H1 (cell line): ENCODE measurements around the gene ZAR1L. TPM values are rescaled to one million over a fixed set of nuclear protein-coding genes. Genes with fewer than 3 reads are reported as not detected.

Source experiments
- SRF ChIP-seq: IDR thresholded peaks from 2 replicates; pipeline ENCODE4 v1.6.1; 2011; ENCODE audit warnings: mild to moderate bottlenecking, low read depth, low read length, moderate library complexity
- TAF1 ChIP-seq: IDR thresholded peaks from 2 replicates; pipeline ENCODE4 v1.6.1; 2011; ENCODE audit warnings: mild to moderate bottlenecking, low read depth, low read length
- polyA plus RNA-seq, 7 experiments: library from polyadenylated mRNA; depleted of rRNA in 3 of 7; stranded (reverse) in 5 of 7; unstranded in 2 of 7; fragments of >200 nt in 5 of 7; fragments of 200-250 nt in 2 of 7; gene quantifications; 1 replicate in 5 of 7; 2 replicates in 1 of 7; 4 replicates in 1 of 7; pipeline versions ENCODE4 v1.2.1 to v1.2.3, GENCODE V29; 2011 to 2013; ENCODE audit warnings: missing spikeins in 2 of 7, mixed read lengths in 2 of 7
- total RNA-seq: library from RNA; stranded (reverse); fragmentation: NEBNext Ultra II Directional; extraction: Animal tissue kit (Norgen Biotek cat#: 25700); gene quantifications from 2 replicates; pipeline ENCODE4 v1.2.1, GENCODE V29; 2021
- TF ChIP-seq, protein P1 (sequence below): IDR thresholded peaks from 2 replicates; pipeline ENCODE4 v1.6.1; 2012; ENCODE audit warnings: low read length, inconsistent platforms
- TF ChIP-seq, protein P2 (sequence below), 3 experiments: IDR thresholded peaks; 1 replicate in 2 of 3; 2 replicates in 1 of 3; pipeline versions ENCODE4 v1.5.1 to v1.6.1; 2011; ENCODE audit warnings: low read length in 3 of 3, mild to moderate bottlenecking in 3 of 3, inconsistent platforms in 2 of 3, low read depth in 1 of 3, moderate library complexity in 1 of 3; ENCODE audit not compliant: insufficient read depth in 1 of 3; ENCODE audit errors: control extremely low read depth in 1 of 3

ZAR1L gene
- total and polyA plus RNA-seq, 2 of the 8 experiments (the other 6 are each of a cell fraction or from before 2014, with no cell fraction given): 0.19 to 0.30 TPM

DNA sequence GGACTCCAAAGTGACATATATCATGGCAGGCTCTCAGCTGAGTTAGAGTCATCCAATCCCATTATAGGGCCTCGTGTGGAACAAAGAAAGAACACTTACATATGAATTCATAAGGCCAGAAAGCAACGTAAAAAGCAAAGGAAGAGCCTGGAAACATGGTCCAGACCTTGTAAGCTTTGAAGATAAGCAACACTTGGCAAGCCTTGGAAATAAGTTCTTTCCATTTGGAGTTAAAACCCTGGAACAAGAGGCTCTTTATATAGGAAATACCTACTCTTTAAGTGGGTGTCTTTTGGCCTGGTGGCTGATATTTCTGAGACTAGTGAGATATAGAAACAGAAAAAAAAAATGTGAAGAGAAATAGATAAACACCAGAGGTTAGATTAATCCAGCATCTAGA is 49.4 kb downstream of the ZAR1L start (continued):
- TF ChIP-seq, protein P1, sequence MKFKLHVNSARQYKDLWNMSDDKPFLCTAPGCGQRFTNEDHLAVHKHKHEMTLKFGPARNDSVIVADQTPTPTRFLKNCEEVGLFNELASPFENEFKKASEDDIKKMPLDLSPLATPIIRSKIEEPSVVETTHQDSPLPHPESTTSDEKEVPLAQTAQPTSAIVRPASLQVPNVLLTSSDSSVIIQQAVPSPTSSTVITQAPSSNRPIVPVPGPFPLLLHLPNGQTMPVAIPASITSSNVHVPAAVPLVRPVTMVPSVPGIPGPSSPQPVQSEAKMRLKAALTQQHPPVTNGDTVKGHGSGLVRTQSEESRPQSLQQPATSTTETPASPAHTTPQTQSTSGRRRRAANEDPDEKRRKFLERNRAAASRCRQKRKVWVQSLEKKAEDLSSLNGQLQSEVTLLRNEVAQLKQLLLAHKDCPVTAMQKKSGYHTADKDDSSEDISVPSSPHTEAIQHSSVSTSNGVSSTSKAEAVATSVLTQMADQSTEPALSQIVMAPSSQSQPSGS: no peak
- no peak for TF ChIP-seq TAF1
- TF ChIP-seq, protein P2, sequence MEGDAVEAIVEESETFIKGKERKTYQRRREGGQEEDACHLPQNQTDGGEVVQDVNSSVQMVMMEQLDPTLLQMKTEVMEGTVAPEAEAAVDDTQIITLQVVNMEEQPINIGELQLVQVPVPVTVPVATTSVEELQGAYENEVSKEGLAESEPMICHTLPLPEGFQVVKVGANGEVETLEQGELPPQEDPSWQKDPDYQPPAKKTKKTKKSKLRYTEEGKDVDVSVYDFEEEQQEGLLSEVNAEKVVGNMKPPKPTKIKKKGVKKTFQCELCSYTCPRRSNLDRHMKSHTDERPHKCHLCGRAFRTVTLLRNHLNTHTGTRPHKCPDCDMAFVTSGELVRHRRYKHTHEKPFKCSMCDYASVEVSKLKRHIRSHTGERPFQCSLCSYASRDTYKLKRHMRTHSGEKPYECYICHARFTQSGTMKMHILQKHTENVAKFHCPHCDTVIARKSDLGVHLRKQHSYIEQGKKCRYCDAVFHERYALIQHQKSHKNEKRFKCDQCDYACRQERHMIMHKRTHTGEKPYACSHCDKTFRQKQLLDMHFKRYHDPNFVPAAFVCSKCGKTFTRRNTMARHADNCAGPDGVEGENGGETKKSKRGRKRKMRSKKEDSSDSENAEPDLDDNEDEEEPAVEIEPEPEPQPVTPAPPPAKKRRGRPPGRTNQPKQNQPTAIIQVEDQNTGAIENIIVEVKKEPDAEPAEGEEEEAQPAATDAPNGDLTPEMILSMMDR (IDR thresholded peaks at IDR 0.05; ENCODE audit: control extremely low read depth in 1 of 3, insufficient read depth in 1 of 3, low read depth in 1 of 3, low read length in 3 of 3): no peak
- TF ChIP-seq SRF: no peak
